Body of pancreas (tissue), 4 donors: Measurements from ENCODE around the gene NFS1.

Experiments used
- POLR2A ChIP-seq, 3 donors: fragments of 450-650 bp; IDR thresholded peaks; one replicate each; pipeline ENCODE4 v1.6.1; 2016; ENCODE audit warnings: antibody characterized with exemption in 3 of 3, mild to moderate bottlenecking in 2 of 3
- TF ChIP-seq, protein P1 (sequence below), 7 experiments: fragments of 450-650 bp in 4 of 7; fragments of 200-600 bp in 3 of 7; sonication (generic) in 3 of 7; IDR thresholded peaks; one replicate each; pipeline ENCODE4 v1.5.1; 2016 to 2019; ENCODE audit warnings: antibody characterized with exemption in 7 of 7

DNA sequence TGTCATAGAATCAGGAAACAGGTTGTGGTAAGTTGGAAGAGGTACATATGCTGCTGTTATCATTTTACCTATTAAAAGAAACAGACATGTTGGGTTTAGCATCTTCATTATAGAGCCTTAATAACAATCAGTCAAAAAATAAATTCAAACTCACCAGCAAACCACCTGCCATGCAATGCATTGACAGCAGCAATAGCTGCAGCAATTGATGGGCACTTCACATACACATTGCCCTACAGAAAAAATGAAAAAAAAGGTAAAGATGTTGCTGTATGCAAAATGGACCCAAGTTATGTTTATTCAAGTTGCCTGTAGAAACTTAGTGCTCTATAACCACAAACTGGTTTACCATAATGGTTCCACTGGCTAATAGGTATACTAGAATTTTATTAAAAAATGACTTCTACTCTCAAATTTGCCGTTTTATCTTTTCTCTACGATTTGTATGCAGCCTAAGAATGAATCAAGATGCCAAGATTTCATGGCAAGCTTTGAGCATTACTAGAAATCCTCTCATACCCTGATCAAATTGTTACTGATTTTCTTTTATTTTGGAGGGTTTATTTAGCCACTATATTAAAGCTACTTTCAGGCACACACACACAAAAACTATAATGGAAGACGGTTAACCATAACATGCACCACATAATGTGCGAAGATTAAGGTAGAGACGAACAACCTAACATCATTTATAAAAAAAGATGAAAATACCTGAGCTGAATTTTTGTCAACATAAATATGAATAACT, 5.5 kb upstream of the NFS1 start:
- TF ChIP-seq, protein P1, sequence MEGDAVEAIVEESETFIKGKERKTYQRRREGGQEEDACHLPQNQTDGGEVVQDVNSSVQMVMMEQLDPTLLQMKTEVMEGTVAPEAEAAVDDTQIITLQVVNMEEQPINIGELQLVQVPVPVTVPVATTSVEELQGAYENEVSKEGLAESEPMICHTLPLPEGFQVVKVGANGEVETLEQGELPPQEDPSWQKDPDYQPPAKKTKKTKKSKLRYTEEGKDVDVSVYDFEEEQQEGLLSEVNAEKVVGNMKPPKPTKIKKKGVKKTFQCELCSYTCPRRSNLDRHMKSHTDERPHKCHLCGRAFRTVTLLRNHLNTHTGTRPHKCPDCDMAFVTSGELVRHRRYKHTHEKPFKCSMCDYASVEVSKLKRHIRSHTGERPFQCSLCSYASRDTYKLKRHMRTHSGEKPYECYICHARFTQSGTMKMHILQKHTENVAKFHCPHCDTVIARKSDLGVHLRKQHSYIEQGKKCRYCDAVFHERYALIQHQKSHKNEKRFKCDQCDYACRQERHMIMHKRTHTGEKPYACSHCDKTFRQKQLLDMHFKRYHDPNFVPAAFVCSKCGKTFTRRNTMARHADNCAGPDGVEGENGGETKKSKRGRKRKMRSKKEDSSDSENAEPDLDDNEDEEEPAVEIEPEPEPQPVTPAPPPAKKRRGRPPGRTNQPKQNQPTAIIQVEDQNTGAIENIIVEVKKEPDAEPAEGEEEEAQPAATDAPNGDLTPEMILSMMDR (IDR thresholded peaks at IDR 0.05), result no peak
- TF ChIP-seq POLR2A (IDR thresholded peaks at IDR 0.05), result no peak
